Activated T-helper 2 cell treated with anti-CD3 and anti-CD28 coated beads, Interferon-gamma antibody, Interleukin-2, Interleukin-4, amounts not matched to agents 10 μg/mL and 5 μg/mL and 100 μg/mL, durations not matched to agents 14 hours and 24 hours and 36 hours (primary cell): ENCODE measurements around the gene CTF1. TPM values are rescaled to one million over a fixed set of nuclear protein-coding genes. Genes with fewer than 3 reads are reported as not detected.
"Not testable (repeated sequence)": the region's sequence is repeated elsewhere in the genome, so short reads cannot be mapped to it uniquely, and the experiment has no call there.

Experiments used
- DNase-seq: peaks from one replicate; pipeline ENCODE4 v3.0.0; 2021; ENCODE audit warnings: low spot score
- H3K27ac Mint-ChIP-seq: one replicate; pipeline ENCODE4 v1.8.0; 2021; ENCODE audit warnings: mixed read lengths
- H3K27me3 Mint-ChIP-seq: one replicate; pipeline ENCODE4 v1.8.0; 2021; ENCODE audit warnings: low read depth, mixed read lengths
- H3K36me3 Mint-ChIP-seq: one replicate; pipeline ENCODE4 v1.8.0; 2021; ENCODE audit warnings: low read depth, mixed read lengths
- H3K4me1 Mint-ChIP-seq: one replicate; pipeline ENCODE4 v1.8.0; 2021; ENCODE audit warnings: low read depth, mixed read lengths
- H3K4me3 Mint-ChIP-seq: one replicate; pipeline ENCODE4 v1.8.0; 2021; ENCODE audit warnings: low read depth, mild to moderate bottlenecking, moderate library complexity, mixed read lengths
- H3K9me3 Mint-ChIP-seq: one replicate; pipeline ENCODE4 v1.8.0; 2021; ENCODE audit warnings: mixed read lengths
- intact Hi-C: fragments of 100-400 bp; cut with micrococcal nuclease; formaldehyde crosslinking; loops from one replicate; pipeline ENCODE4 v1.15.1; 2023
- total RNA-seq: library from RNA; stranded (reverse); gene quantifications from 2 replicates; pipeline ENCODE4 v1.2.3, GENCODE V29; 2022

Gene CTF1
- total RNA-seq, 1 donor from 2014 or later = 0.21 TPM

GRCh38 chr16:30931068-30931650 lies 34.7 kb downstream of the CTF1 start:
- H3K36me3 Mint-ChIP-seq = peaks cover 27% of the 10 kb centered on the region
- no peaks in the 10 kb centered on the region for H3K9me3 Mint-ChIP-seq
- H3K27me3 Mint-ChIP-seq = no peaks in the 10 kb centered on the region
- intact Hi-C loops = no loop called here
- H3K27ac Mint-ChIP-seq = no peak overlapping the region
- peaks cover 10% of the 10 kb centered on the region for H3K4me1 Mint-ChIP-seq
- DNase-seq = no peak
- H3K4me3 Mint-ChIP-seq = no peak overlapping the region

- intact Hi-C loops = no loop called here
- no peak overlapping the region for H3K4me3 Mint-ChIP-seq
- no peak for DNase-seq
Measured at GRCh38 chr16:30934827-30935557, 38.6 kb downstream of the CTF1 start.

GRCh38 chr16:30937692-30938091 lies 41.3 kb downstream of the CTF1 start:
- DNase-seq = no peak
- H3K9me3 Mint-ChIP-seq = no peaks in the 10 kb centered on the region
- H3K4me3 Mint-ChIP-seq = no peak overlapping the region
- H3K27me3 Mint-ChIP-seq = no peaks in the 10 kb centered on the region
- intact Hi-C loops = no loop called here
- peaks cover 39% of the 10 kb centered on the region for H3K36me3 Mint-ChIP-seq
- H3K27ac Mint-ChIP-seq = peak overlapping the region; percentile 35
- H3K4me1 Mint-ChIP-seq = peaks cover 30% of the 10 kb centered on the region

More at GRCh38 chr16:30934827-30935557, 38.6 kb downstream of the CTF1 start:
- Mint-ChIP-seq H3K4me1 (peaks cover 19% of the 10 kb centered on the region), H3K36me3 (peaks cover 35% of the 10 kb centered on the region), H3K9me3 (no peaks in the 10 kb centered on the region), H3K27me3 (no peaks in the 10 kb centered on the region), H3K27ac (peak overlapping the region; percentile 36)

- H3K4me3 Mint-ChIP-seq, intact Hi-C loops, H3K27ac Mint-ChIP-seq, DNase-seq, H3K27me3 Mint-ChIP-seq, H3K9me3 Mint-ChIP-seq: not testable (repeated sequence)
- Mint-ChIP-seq H3K4me1 (peaks cover 32% of the 10 kb centered on the region), H3K36me3 (peaks cover 49% of the 10 kb centered on the region)
Measured at GRCh38 chr16:30939571-30939970, 43.2 kb downstream of the CTF1 start.

- Mint-ChIP-seq H3K36me3 (peaks cover 46% of the 10 kb centered on the region), H3K27ac (peak overlapping the region; percentile 69), H3K4me1 (peaks cover 23% of the 10 kb centered on the region), H3K9me3 (no peaks in the 10 kb centered on the region), H3K27me3 (no peaks in the 10 kb centered on the region), H3K4me3 (peak overlapping the region; percentile 60)
- DNase-seq = peak; percentile 70
- intact Hi-C loops = loop anchor here (1.0 kb wide), 3 partner anchors 20 to 98 kb away; no protein-coding TSS in a partner anchor
Measured at GRCh38 chr16:30941600-30942425, 45.4 kb downstream of the CTF1 start.

- H3K9me3 Mint-ChIP-seq = no peaks in the 10 kb centered on the region
- H3K4me1 Mint-ChIP-seq = peaks cover 20% of the 10 kb centered on the region
- peak overlapping the region; percentile 55 for H3K27ac Mint-ChIP-seq
- DNase-seq = no peak
- H3K27me3 Mint-ChIP-seq = no peaks in the 10 kb centered on the region
- peaks cover 46% of the 10 kb centered on the region for H3K36me3 Mint-ChIP-seq
- H3K4me3 Mint-ChIP-seq = peak overlapping the region; percentile 60
- intact Hi-C loops = loop anchor here (1.0 kb wide), 3 partner anchors 20 to 98 kb away; no protein-coding TSS in a partner anchor
Measured at GRCh38 chr16:30942426-30942806, 46.0 kb downstream of the CTF1 start.

- intact Hi-C loops = no loop called here
- peaks cover 14% of the 10 kb centered on the region for H3K4me1 Mint-ChIP-seq
- H3K4me3 Mint-ChIP-seq = no peak overlapping the region
- no peak overlapping the region for H3K27ac Mint-ChIP-seq
- no peaks in the 10 kb centered on the region for H3K9me3 Mint-ChIP-seq
- peaks cover 43% of the 10 kb centered on the region for H3K36me3 Mint-ChIP-seq
- DNase-seq = no peak
- no peaks in the 10 kb centered on the region for H3K27me3 Mint-ChIP-seq
Measured at GRCh38 chr16:30944352-30944751, 47.9 kb downstream of the CTF1 start.

- Mint-ChIP-seq H3K9me3 (no peaks in the 10 kb centered on the region), H3K36me3 (peaks cover 33% of the 10 kb centered on the region), H3K4me3 (peak overlapping the region; percentile 24), H3K27me3 (no peaks in the 10 kb centered on the region), H3K27ac (no peak overlapping the region), H3K4me1 (peaks cover 21% of the 10 kb centered on the region)
- DNase-seq = no peak
- intact Hi-C loops = no loop called here
Measured at GRCh38 chr16:30946671-30947540, 50.5 kb downstream of the CTF1 start.

GRCh38 chr16:30947541-30947858 lies 51.1 kb downstream of the CTF1 start:
- DNase-seq = no peak
- intact Hi-C loops = no loop called here
- Mint-ChIP-seq H3K4me1 (peaks cover 16% of the 10 kb centered on the region), H3K4me3 (peak overlapping the region; percentile 5), H3K27ac (no peak overlapping the region), H3K36me3 (peaks cover 27% of the 10 kb centered on the region), H3K9me3 (no peaks in the 10 kb centered on the region), H3K27me3 (no peaks in the 10 kb centered on the region)

GRCh38 chr16:30947859-30948666 lies 51.6 kb downstream of the CTF1 start:
- DNase-seq = no peak
- Mint-ChIP-seq H3K9me3 (no peaks in the 10 kb centered on the region), H3K4me3 (peak overlapping the region; percentile 5), H3K27ac (no peak overlapping the region), H3K4me1 (peaks cover 12% of the 10 kb centered on the region), H3K27me3 (no peaks in the 10 kb centered on the region), H3K36me3 (peaks cover 21% of the 10 kb centered on the region)
- intact Hi-C loops = no loop called here

GRCh38 chr16:30948667-30949649 lies 52.5 kb downstream of the CTF1 start, which contains the start of gene ORAI3:
Gene ORAI3 (plus strand): TSS chr16:30949068. CDS start chr16:30949290, 222 bp downstream.
- Mint-ChIP-seq H3K4me1 (peaks cover 12% of the 10 kb centered on the region), H3K4me3 (peak within 1 kb of the TSS; percentile 87), H3K36me3 (peaks cover 23% of the 10 kb centered on the region), H3K9me3 (no peaks in the 10 kb centered on the region), H3K27me3 (no peaks in the 10 kb centered on the region), H3K27ac (peak within 1 kb of the TSS; percentile 80)
- intact Hi-C loops = no loop called here
- peak; percentile 43 for DNase-seq
